Measurements from ENCODE around the gene CD180. TPM values are rescaled to one million over a fixed set of nuclear protein-coding genes. Genes with fewer than 3 reads are reported as not detected.
A peak's percentile ranks its signal among the peaks of the same experiment; 100 is the strongest.

CD180 gene
- total RNA-seq, 1 donor from 2014 or later, result 0.65 TPM

DNA sequence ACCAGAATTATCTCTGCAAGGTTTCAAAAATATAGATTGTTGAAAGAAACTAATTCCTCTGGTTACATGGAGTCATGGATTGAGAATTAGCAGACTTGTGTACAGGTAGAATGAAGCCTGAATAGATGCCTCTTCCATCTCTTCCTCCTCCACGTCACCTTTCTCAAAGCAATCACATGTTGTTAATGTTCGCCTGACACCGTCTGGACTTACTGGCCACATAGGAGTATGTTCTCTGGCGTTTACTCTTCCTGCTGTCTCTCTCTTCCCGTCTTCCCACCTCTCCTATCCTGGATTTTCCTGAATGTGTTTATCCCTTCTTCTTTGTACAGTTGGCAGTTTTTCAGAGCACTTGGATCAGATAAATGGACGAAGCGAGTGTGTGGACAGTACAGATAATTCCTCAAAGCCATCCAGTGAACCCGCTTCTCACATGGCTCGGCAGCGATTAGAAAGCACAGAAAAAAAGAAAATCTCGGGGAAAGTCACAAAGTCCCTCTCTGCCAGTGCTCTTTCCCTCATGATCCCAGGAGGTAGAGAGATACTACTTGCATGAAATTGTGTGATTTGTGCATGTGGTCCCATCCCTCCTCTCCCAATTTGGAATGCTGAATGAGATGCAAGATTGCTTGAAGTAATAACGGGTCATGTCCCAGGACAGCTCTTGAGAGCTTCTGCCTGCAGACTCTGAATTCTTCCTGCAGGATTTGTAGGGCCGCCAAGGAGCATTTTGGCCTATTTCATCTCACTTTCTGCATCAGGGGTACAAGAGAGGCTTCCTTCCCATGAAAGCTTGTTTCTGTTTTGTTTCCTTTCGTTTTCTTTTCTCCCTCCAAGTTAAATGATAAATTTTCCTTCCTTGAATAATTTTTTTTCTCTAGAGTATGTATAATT lies 47.3 kb downstream of the CD180 start:
- intact Hi-C loops (cut with DNase I), result no loop called here
- DNase-seq (no peak), ATAC-seq (ENCODE audit: poor library complexity) (peak; percentile 27)

GRCh38 chr5:67147760-67148159 lies 48.8 kb downstream of the CD180 start:
- no peak for DNase-seq
- no peak for ATAC-seq (ENCODE audit: poor library complexity)
- intact Hi-C loops (cut with DNase I), result no loop called here

DNA sequence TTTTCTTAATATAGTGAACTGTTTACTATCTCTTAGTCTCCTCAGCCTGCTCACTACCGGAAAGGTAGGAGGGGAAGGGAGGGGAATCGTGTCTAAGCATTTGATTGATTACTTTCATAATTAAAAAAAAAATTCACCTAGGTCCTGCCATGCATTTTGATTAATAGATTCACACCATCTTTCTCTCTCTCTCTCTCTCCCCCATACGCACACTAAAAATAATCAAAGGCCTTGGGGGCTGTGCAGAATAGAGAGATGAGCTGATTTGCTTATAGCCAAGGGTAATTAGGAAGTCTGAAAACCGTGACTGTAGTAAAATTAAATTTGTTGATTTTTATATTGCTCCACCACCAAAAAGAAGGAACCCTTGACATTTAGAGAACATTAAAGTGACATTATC lies 49.6 kb downstream of the CD180 start:
- intact Hi-C loops (cut with DNase I), result no loop called here
- DNase-seq, result no peak
- no peak for ATAC-seq (ENCODE audit: poor library complexity)

DNA sequence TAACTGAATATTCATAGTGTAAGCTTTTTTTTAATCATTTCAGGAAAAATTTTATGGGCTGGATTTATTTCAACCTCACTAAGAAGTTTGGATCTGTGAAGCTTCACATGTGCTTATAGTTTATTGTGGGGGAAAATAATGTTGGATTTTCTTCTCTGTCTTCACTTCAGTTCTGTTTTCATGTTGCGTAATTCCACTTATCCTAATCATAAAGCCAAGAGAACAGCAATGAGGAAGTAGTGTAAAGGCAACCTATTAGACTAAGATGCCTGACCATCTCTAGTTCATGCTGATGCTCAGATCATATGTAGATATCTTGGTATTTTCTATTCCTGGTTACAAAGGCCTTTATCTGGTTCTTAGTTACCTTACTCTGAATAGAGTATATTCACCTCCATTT lies 50.0 kb downstream of the CD180 start:
- no peak for ATAC-seq (ENCODE audit: poor library complexity)
- intact Hi-C loops (cut with DNase I), result no loop called here

GRCh38 chr5:67144183-67144639 lies 52.4 kb downstream of the CD180 start:
- no peak for ATAC-seq (ENCODE audit: poor library complexity)
- intact Hi-C loops (cut with DNase I), result no loop called here
- no peak for DNase-seq

More for the DNA sequence above, 50.0 kb downstream of the CD180 start:
- no peak for DNase-seq

DNA sequence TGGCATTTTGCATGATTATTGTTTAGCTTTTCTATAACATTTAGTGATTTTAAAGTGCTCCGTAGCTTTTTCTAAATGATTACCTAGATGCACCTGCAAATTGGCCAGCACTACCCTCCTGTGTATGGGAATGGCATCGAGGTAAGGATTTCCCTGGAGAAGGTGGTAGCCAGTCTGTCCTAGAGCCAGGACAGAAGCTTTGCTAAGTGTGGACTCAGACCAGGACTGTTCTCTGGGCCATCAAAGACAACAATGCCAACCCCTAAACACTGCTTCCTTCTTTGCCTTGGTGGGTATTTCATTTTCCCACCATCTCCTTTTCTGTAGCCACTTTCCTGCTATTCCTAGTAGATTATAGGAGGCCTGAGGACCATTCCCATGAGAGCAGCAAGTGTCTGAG lies 53.0 kb downstream of the CD180 start:
- intact Hi-C loops (cut with DNase I), result no loop called here
- DNase-seq (no peak), ATAC-seq (ENCODE audit: poor library complexity) (no peak)

DNA sequence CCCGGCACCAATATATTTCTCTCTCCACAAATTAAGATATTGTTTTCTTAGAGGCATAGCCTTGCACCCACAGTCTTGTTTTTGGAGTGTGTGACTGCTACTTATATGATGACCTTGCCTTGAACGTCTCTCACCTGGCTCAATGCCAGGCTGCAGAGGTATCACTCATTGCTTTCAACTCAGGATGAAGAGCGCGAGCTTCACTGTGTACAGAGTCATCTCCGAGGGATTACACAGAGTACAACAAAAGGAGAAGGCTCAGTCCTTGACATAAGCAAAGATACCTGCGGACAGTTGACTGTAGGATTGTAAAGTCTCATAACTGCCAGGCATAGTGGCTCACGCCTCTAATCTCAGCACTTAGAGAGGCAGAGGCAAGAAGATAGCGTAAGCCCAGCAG lies 53.8 kb downstream of the CD180 start:
- ATAC-seq (ENCODE audit: poor library complexity) (peak; percentile 36), DNase-seq (no peak)
- intact Hi-C loops (cut with DNase I), result no loop called here

DNA sequence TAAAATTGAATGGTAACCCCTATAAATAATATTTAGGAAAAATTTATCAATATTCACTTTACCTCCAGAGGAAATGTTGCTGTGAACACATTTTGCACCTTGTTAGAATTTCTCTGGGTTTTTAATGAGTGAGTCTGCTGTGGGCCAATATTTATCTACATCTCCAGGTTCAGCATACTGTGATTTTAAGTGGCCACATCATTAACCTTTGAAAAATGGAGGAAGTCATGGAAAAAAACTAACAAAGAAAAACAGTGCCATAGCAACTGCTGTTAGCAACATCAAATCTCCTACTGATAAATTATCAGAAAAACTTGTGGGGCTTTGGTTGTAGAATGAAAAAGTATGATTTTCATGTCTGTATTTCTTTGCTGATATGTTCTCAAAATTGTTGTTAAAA lies 55.0 kb downstream of the CD180 start:
- no peak for ATAC-seq (ENCODE audit: poor library complexity)
- no peak for DNase-seq
- intact Hi-C loops (cut with DNase I), result no loop called here

- intact Hi-C loops (cut with DNase I), result no loop called here
- ATAC-seq (ENCODE audit: poor library complexity), result no peak
- DNase-seq, result no peak
Measured at GRCh38 chr5:67140413-67140812, 56.2 kb downstream of the CD180 start.

DNA sequence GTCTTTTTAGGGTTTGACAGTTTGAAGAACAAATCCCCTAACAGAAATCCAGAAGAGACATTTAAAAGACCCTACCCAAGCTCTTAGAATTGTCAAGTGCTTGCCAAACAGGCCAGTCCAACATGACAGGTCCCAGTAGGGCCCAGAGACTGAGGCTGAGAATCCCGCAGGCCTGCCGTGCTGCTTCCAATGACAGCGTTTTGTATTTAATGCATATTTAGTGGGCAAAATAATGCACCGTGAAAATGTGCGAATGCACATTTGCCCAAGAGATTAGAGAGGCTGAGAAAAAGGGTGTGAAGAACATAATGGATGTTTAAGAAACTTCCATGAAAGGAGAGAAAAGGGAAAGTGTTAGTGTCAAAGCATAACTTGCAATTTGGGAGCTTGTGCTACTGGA lies 57.6 kb downstream of the CD180 start:
- no peak for ATAC-seq (ENCODE audit: poor library complexity)
- intact Hi-C loops (cut with DNase I), result no loop called here

DNA sequence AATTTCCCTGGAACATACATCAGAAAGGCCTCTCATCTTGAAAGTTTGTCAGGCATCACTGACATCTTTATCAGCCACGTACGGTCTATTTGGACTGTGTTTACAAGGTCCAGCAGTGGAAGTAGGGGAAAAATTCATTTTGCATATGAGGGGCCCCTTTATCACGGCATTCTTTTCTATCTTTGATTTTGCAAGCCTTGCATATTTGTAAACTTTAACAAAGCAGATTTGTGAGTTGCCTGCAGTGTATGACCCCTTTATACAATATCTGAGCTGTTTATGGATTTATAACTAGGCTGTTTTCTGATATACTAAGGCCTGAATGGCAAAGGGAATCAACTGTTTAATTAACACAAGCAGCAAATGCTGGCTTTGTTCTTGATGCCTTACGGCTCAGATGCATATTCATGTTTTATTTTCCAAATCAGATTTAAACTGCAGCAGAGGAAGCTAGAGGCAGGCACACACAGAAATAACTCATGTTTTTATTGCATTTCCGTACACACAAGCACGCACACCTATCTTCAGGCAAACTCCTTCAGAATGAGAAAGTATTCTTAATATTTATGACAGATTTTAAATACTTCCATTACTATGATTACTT lies 61.1 kb downstream of the CD180 start:
- ATAC-seq (ENCODE audit: poor library complexity) (no peak), DNase-seq (no peak)
- intact Hi-C loops (cut with DNase I), result no loop called here

More for the DNA sequence above, 57.6 kb downstream of the CD180 start:
- no peak for DNase-seq

GRCh38 chr5:67133776-67134175 lies 62.8 kb downstream of the CD180 start:
- DNase-seq, result no peak
- no peak for ATAC-seq (ENCODE audit: poor library complexity)
- intact Hi-C loops (cut with DNase I), result no loop called here

DNA sequence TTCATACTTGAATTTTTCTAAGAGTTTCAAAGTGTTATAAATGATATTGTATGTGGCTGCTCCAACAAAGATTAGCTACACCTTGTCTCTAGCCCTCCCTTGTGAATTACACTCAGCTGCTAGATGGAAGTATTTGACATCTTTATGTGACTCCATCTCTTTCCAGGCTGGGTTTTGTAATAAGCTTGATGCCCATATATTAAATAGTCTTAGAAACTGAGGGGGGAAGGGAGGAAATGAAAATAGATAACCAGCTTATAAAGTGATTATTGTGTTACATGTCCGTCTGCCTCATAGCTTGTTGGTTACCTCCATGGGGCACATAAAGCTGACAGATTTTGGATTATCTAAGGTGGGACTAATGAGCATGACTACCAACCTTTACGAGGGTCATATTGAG lies 63.4 kb downstream of the CD180 start:
- ATAC-seq (ENCODE audit: poor library complexity) (no peak), DNase-seq (no peak)
- intact Hi-C loops (cut with DNase I), result no loop called here

GRCh38 chr5:67129768-67130167 lies 66.8 kb downstream of the CD180 start:
- ATAC-seq (ENCODE audit: poor library complexity), result no peak
- intact Hi-C loops (cut with DNase I), result no loop called here
- no peak for DNase-seq

Data from Right ventricle myocardium superior (tissue), 1 donor.